Measurements from ENCODE around the gene RAB11FIP3. TPM values are rescaled to one million over a fixed set of nuclear protein-coding genes. Genes with fewer than 3 reads are reported as not detected.

RAB11FIP3 gene
- total and polyA plus RNA-seq, 8 donors = 22.0 to 67.4 (median 33.2) TPM

GRCh38 chr16:569445-570254 lies 144.2 kb downstream of the RAB11FIP3 start, which contains the start of gene PIGQ:
PIGQ (plus strand) TSS chr16:569968; CDS start chr16:574075, 4,107 bp downstream.
- Histone ChIP-seq H3K4me1 (peaks cover 0 to 5% (median 3%) of the 10 kb centered on the region in 3 donors), H3K27ac (peak within 1 kb of the TSS; percentile 42 to 77 (median 56)), H3K27me3 (no peaks in the 10 kb centered on the region), H3K36me3 (peaks cover 0 to 3% (median 0%) of the 10 kb centered on the region in 3 donors), H3K4me3 (peak within 1 kb of the TSS; percentile 53 to 87 (median 84)), H3K9me3 (no peaks in the 10 kb centered on the region)
- TF ChIP-seq CTCF (IDR thresholded peaks at IDR 0.05) = no peak
- intact Hi-C loops (cut with DNase I) = no loop called here
- FAIRE-seq = no peak
- peak in 5 of 6 donors; percentile 67 to 85 (median 76) for DNase-seq
- WGBS, 2 donors = 1 to 3% methylated on average over 28 to 87 of the region's 87 CpGs
- ATAC-seq = peak; percentile 78 to 84 (median 81)

Small RNAs within 50 kb of the gene (microRNA-seq; reads per million reads assigned to microRNA genes)
- gene MIR3176 (0.39 to 1.2 reads per million in 2 donors), gene MIR5587 (0 reads per million in 2 donors)

Other genes with a start within 250 kb of the RAB11FIP3 start
- 10 to 100 TPM in 3 of 6 donors, 1 to 10 TPM in 3; 1.9 to 51.7 (median 7.0) TPM for gene HBA1, start 249.0 kb upstream of the RAB11FIP3 start, total RNA-seq
- 1 to 10 TPM in 1 of 2 donors, under 1 TPM in 1; 0.85 to 4.2 TPM for gene HBA1, start 249.0 kb upstream of the RAB11FIP3 start, polyA plus RNA-seq
- gene HBQ1, start 245.2 kb upstream of the RAB11FIP3 start, total RNA-seq = under 1 TPM in 1 of 6 donors, not detected in 5; 0.32 TPM
- not detected for gene HBQ1, start 245.2 kb upstream of the RAB11FIP3 start, polyA plus RNA-seq
- gene LUC7L, start 196.2 kb upstream of the RAB11FIP3 start, total RNA-seq = 10 to 100 TPM; 20.6 to 54.4 (median 31.8) TPM
- 100 to 1,000 TPM; 273 to 333 TPM for gene LUC7L, start 196.2 kb upstream of the RAB11FIP3 start, polyA plus RNA-seq
- 10 to 100 TPM; 34.2 to 51.2 (median 39.7) TPM for gene FAM234A, start 190.8 kb upstream of the RAB11FIP3 start, total RNA-seq
- 10 to 100 TPM; 39.1 to 49.7 TPM for gene FAM234A, start 190.8 kb upstream of the RAB11FIP3 start, polyA plus RNA-seq
- gene RGS11, start 149.7 kb upstream of the RAB11FIP3 start, total RNA-seq = 10 to 100 TPM in 1 of 6 donors, 1 to 10 TPM in 5; 4.5 to 14.0 (median 8.0) TPM
- gene RGS11, start 149.7 kb upstream of the RAB11FIP3 start, polyA plus RNA-seq = 10 to 100 TPM; 42.9 to 47.2 TPM
- 10 to 100 TPM in 5 of 6 donors, 1 to 10 TPM in 1; 5.6 to 62.8 (median 50.7) TPM for gene ARHGDIG, start 145.1 kb upstream of the RAB11FIP3 start, total RNA-seq
- 100 to 1,000 TPM in 1 of 2 donors, 10 to 100 TPM in 1; 35.6 to 165 TPM for gene ARHGDIG, start 145.1 kb upstream of the RAB11FIP3 start, polyA plus RNA-seq
- gene PDIA2, start 142.5 kb upstream of the RAB11FIP3 start, total RNA-seq = 1,000 to 10,000 TPM in 3 of 6 donors, 100 to 1,000 TPM in 2, 10 to 100 TPM in 1; 13.0 to 1,352 (median 889) TPM
- 1,000 to 10,000 TPM; 1,758 to 3,084 TPM for gene PDIA2, start 142.5 kb upstream of the RAB11FIP3 start, polyA plus RNA-seq
- gene AXIN1, start 72.9 kb upstream of the RAB11FIP3 start, total RNA-seq = 10 to 100 TPM in 3 of 6 donors, 1 to 10 TPM in 3; 8.0 to 13.6 (median 9.6) TPM
- gene AXIN1, start 72.9 kb upstream of the RAB11FIP3 start, polyA plus RNA-seq = 10 to 100 TPM; 12.3 to 12.8 TPM
- gene MRPL28, start 55.1 kb upstream of the RAB11FIP3 start, total RNA-seq = 10 to 100 TPM in 5 of 6 donors, 1 to 10 TPM in 1; 9.2 to 22.0 (median 18.6) TPM
- gene MRPL28, start 55.1 kb upstream of the RAB11FIP3 start, polyA plus RNA-seq = 10 to 100 TPM; 58.1 to 65.4 TPM
- 10 to 100 TPM; 53.1 to 75.5 (median 58.9) TPM for gene PGAP6, start 43.7 kb upstream of the RAB11FIP3 start, total RNA-seq
- gene PGAP6, start 43.7 kb upstream of the RAB11FIP3 start, polyA plus RNA-seq = 10 to 100 TPM; 62.1 to 88.5 TPM
- gene NME4, start 28.4 kb upstream of the RAB11FIP3 start, total RNA-seq = 10 to 100 TPM; 11.0 to 32.5 (median 20.8) TPM
- gene NME4, start 28.4 kb upstream of the RAB11FIP3 start, polyA plus RNA-seq = 10 to 100 TPM; 48.4 to 68.6 TPM
- gene DECR2, start 23.8 kb upstream of the RAB11FIP3 start, total RNA-seq = 10 to 100 TPM in 5 of 6 donors, 1 to 10 TPM in 1; 9.2 to 21.4 (median 15.6) TPM
- gene DECR2, start 23.8 kb upstream of the RAB11FIP3 start, polyA plus RNA-seq = 10 to 100 TPM; 48.8 to 68.0 TPM
- gene CAPN15, start 102.1 kb downstream of the RAB11FIP3 start, total RNA-seq = 10 to 100 TPM; 25.4 to 53.6 (median 37.2) TPM
- 10 to 100 TPM; 48.3 to 75.7 TPM for gene CAPN15, start 102.1 kb downstream of the RAB11FIP3 start, polyA plus RNA-seq
- gene PRR35, start 134.7 kb downstream of the RAB11FIP3 start, total RNA-seq = 1 to 10 TPM in 1 of 6 donors, under 1 TPM in 5; 0.09 to 1.0 (median 0.70) TPM
- under 1 TPM; 0.38 to 0.72 TPM for gene PRR35, start 134.7 kb downstream of the RAB11FIP3 start, polyA plus RNA-seq
- under 1 TPM in 4 of 6 donors, not detected in 2; 0.08 to 0.28 (median 0.14) TPM for gene NHLRC4, start 141.4 kb downstream of the RAB11FIP3 start, total RNA-seq
- under 1 TPM; 0.05 to 0.27 TPM for gene NHLRC4, start 141.4 kb downstream of the RAB11FIP3 start, polyA plus RNA-seq
- gene PIGQ, start 144.3 kb downstream of the RAB11FIP3 start, total RNA-seq = 10 to 100 TPM; 29.7 to 48.4 (median 40.0) TPM
- 100 to 1,000 TPM in 1 of 2 donors, 10 to 100 TPM in 1; 79.5 to 165 TPM for gene PIGQ, start 144.3 kb downstream of the RAB11FIP3 start, polyA plus RNA-seq
- gene RAB40C, start 164.4 kb downstream of the RAB11FIP3 start, total RNA-seq = 10 to 100 TPM; 19.4 to 42.4 (median 30.6) TPM
- gene RAB40C, start 164.4 kb downstream of the RAB11FIP3 start, polyA plus RNA-seq = 10 to 100 TPM; 47.0 to 71.4 TPM
- 1 to 10 TPM in 3 of 6 donors, under 1 TPM in 3; 0.75 to 2.0 (median 1.2) TPM for gene WFIKKN1, start 205.3 kb downstream of the RAB11FIP3 start, total RNA-seq
- gene WFIKKN1, start 205.3 kb downstream of the RAB11FIP3 start, polyA plus RNA-seq = 10 to 100 TPM in 1 of 2 donors, 1 to 10 TPM in 1; 2.6 to 13.8 TPM
- 10 to 100 TPM; 18.8 to 32.3 (median 24.4) TPM for gene METTL26, start 210.7 kb downstream of the RAB11FIP3 start, total RNA-seq
- gene METTL26, start 210.7 kb downstream of the RAB11FIP3 start, polyA plus RNA-seq = 100 to 1,000 TPM in 1 of 2 donors, 10 to 100 TPM in 1; 87.6 to 130 TPM
- 10 to 100 TPM; 19.0 to 33.9 (median 21.9) TPM for gene MCRIP2, start 216.2 kb downstream of the RAB11FIP3 start, total RNA-seq
- gene MCRIP2, start 216.2 kb downstream of the RAB11FIP3 start, polyA plus RNA-seq = 10 to 100 TPM; 65.1 to 89.3 TPM
- 10 to 100 TPM; 14.7 to 23.4 (median 19.3) TPM for gene WDR90, start 223.7 kb downstream of the RAB11FIP3 start, total RNA-seq
- 10 to 100 TPM; 85.5 to 91.3 TPM for gene WDR90, start 223.7 kb downstream of the RAB11FIP3 start, polyA plus RNA-seq
- 10 to 100 TPM; 33.5 to 66.2 (median 45.6) TPM for gene RHOT2, start 242.5 kb downstream of the RAB11FIP3 start, total RNA-seq
- gene RHOT2, start 242.5 kb downstream of the RAB11FIP3 start, polyA plus RNA-seq = 100 to 1,000 TPM; 260 to 265 TPM

All from pancreas (tissue), 10 donors.